Hematopoietic multipotent progenitor cell (in vitro differentiated cells): ENCODE data around the gene ZFP69B. TPM values are rescaled to one million over a fixed set of nuclear protein-coding genes. Genes with fewer than 3 reads are reported as not detected.

Source experiments
- total RNA-seq: library from RNA; depleted of rRNA; stranded (reverse); fragments of >200 nt; gene quantifications from one replicate; pipeline ENCODE4 v1.2.3, GENCODE V29; 2012

The ZFP69B gene
- total RNA-seq, 1 donor: 1.1 TPM

Other genes with a start within 250 kb of the ZFP69B start
- gene TMCO2, start 202.5 kb upstream of the ZFP69B start, total RNA-seq: not detected
- gene ZMPSTE24, start 192.2 kb upstream of the ZFP69B start, total RNA-seq: 8.1 TPM
- 1.1 TPM for gene COL9A2, start 133.2 kb upstream of the ZFP69B start, total RNA-seq
- 42.8 TPM for gene SMAP2, start 76.7 kb upstream of the ZFP69B start, total RNA-seq
- 2.7 TPM for gene ZFP69, start 26.8 kb downstream of the ZFP69B start, total RNA-seq
- gene EXO5, start 58.3 kb downstream of the ZFP69B start, total RNA-seq: 5.4 TPM
- 2.4 TPM for gene ZNF684, start 81.2 kb downstream of the ZFP69B start, total RNA-seq
- gene RIMS3, start 215.2 kb downstream of the ZFP69B start, total RNA-seq: 1.9 TPM
- gene NFYC, start 241.2 kb downstream of the ZFP69B start, total RNA-seq: 79.4 TPM